Loucy (cell line): ENCODE data around the gene MPIG6B.

Experiments used
- H2AFZ ChIP-seq: fragments of 200-600 bp; sonication (generic); 2 replicates; pipeline ENCODE4 v1.6.0; 2016; ENCODE audit warnings: antibody characterized with exemption, mild to moderate bottlenecking, low read length, moderate library complexity
- H3F3A ChIP-seq: fragments of 200-600 bp; 2 replicates; pipeline ENCODE4 v1.6.0; 2016; ENCODE audit warnings: antibody characterized with exemption, low read depth, mild to moderate bottlenecking
- H3K27me3 ChIP-seq: fragments of 200-600 bp; sonication (generic); 2 replicates; pipeline ENCODE4 v1.6.1; 2014; ENCODE audit warnings: low read length, mild to moderate bottlenecking; ENCODE audit not compliant: insufficient read depth, poor library complexity, severe bottlenecking
- H3K36me3 ChIP-seq: fragments of 200-600 bp; sonication (generic); 2 replicates; pipeline ENCODE4 v1.6.1; 2016; ENCODE audit warnings: low read length; ENCODE audit not compliant: insufficient read depth
- H3K4me1 ChIP-seq: fragments of 200-600 bp; sonication (generic); 2 replicates; pipeline ENCODE4 v1.5.1; 2014; ENCODE audit warnings: low read length, mild to moderate bottlenecking; ENCODE audit not compliant: insufficient read depth, poor library complexity, severe bottlenecking
- H3K4me2 ChIP-seq: fragments of 200-600 bp; sonication (generic); 2 replicates; pipeline ENCODE4 v1.6.0; 2014; ENCODE audit warnings: antibody characterized with exemption, low read length, low read depth, mild to moderate bottlenecking; ENCODE audit not compliant: poor library complexity, severe bottlenecking
- H3K4me3 ChIP-seq: fragments of 200-600 bp; sonication (generic); 2 replicates; pipeline ENCODE4 v1.5.1; 2014; ENCODE audit warnings: low read length, mild to moderate bottlenecking, mixed read lengths; ENCODE audit not compliant: poor library complexity, severe bottlenecking
- H3K79me2 ChIP-seq: fragments of 200-600 bp; sonication (generic); 2 replicates; pipeline ENCODE4 v1.6.1; 2014; ENCODE audit warnings: low read length; ENCODE audit not compliant: insufficient read depth
- H3K9ac ChIP-seq: fragments of 200-600 bp; sonication (generic); 2 replicates; pipeline ENCODE4 v1.6.0; 2014; ENCODE audit warnings: mild to moderate bottlenecking, low read depth, low read length, moderate library complexity; ENCODE audit not compliant: poor library complexity, severe bottlenecking
- H3K9me2 ChIP-seq: fragments of 200-600 bp; sonication (generic); replicated peaks from 2 replicates; pipeline ENCODE4 v1.6.1; 2016; ENCODE audit warnings: low read depth, low read length, mixed read lengths
- H3K9me3 ChIP-seq: fragments of 200-600 bp; sonication (generic); 2 replicates; pipeline ENCODE4 v1.6.1; 2014; ENCODE audit warnings: mild to moderate bottlenecking, antibody characterized with exemption, low read length, low read depth; ENCODE audit not compliant: insufficient read depth
- H4K20me1 ChIP-seq: fragments of 200-600 bp; sonication (generic); 2 replicates; pipeline ENCODE4 v1.6.0; 2014; ENCODE audit warnings: antibody characterized with exemption, low read length, mild to moderate bottlenecking; ENCODE audit not compliant: insufficient read depth, poor library complexity, severe bottlenecking
- EZH2phosphoT487 ChIP-seq: fragments of 200-600 bp; IDR thresholded peaks from 2 replicates; pipeline ENCODE4 v1.6.1; 2018; ENCODE audit warnings: antibody characterized with exemption, mild to moderate bottlenecking, moderate library complexity, borderline replicate concordance
- TF ChIP-seq, protein P1 (sequence below): fragments of 200-600 bp; sonication (generic); conservative IDR thresholded peaks from 2 replicates; pipeline ENCODE4 v1.5.1; 2014; ENCODE audit warnings: mild to moderate bottlenecking, antibody characterized with exemption, low read length

MPIG6B gene

DNA sequence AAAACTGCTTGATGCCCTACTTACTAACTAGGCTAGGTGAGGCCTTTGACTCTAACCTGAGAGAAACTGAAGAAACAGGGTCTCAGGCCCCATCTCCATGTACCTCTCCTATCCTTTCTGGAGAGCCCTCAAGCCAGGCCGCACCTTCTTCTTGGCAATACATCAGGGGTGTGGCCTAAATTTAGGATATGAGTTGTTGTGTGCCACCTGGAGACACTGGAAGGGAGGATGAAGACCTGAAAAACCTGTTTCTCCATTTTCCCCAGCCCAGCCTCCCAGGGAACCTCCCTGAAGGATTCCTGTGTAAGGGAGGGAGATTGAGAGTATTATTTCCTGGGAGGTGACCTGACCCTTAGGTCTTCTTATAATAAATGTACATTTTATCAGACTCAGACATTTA, 4.9 kb upstream of the MPIG6B start:
- H2AFZ ChIP-seq = no peak overlapping the region
- H3K4me3 ChIP-seq = no peak overlapping the region
- no peaks in the 10 kb centered on the region for H3K9me3 ChIP-seq
- no peaks in the 10 kb centered on the region for H3F3A ChIP-seq
- no peaks in the 10 kb centered on the region for H3K79me2 ChIP-seq
- H3K9ac ChIP-seq = no peak overlapping the region
- no peaks in the 10 kb centered on the region for H3K9me2 ChIP-seq
- H3K4me2 ChIP-seq = no peak overlapping the region
- peaks cover 21% of the 10 kb centered on the region for H3K4me1 ChIP-seq
- H4K20me1 ChIP-seq = no peaks in the 10 kb centered on the region
- TF ChIP-seq, protein P1, sequence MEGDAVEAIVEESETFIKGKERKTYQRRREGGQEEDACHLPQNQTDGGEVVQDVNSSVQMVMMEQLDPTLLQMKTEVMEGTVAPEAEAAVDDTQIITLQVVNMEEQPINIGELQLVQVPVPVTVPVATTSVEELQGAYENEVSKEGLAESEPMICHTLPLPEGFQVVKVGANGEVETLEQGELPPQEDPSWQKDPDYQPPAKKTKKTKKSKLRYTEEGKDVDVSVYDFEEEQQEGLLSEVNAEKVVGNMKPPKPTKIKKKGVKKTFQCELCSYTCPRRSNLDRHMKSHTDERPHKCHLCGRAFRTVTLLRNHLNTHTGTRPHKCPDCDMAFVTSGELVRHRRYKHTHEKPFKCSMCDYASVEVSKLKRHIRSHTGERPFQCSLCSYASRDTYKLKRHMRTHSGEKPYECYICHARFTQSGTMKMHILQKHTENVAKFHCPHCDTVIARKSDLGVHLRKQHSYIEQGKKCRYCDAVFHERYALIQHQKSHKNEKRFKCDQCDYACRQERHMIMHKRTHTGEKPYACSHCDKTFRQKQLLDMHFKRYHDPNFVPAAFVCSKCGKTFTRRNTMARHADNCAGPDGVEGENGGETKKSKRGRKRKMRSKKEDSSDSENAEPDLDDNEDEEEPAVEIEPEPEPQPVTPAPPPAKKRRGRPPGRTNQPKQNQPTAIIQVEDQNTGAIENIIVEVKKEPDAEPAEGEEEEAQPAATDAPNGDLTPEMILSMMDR = no peak
- no peak for TF ChIP-seq EZH2phosphoT487
- H3K36me3 ChIP-seq = no peaks in the 10 kb centered on the region
- no peaks in the 10 kb centered on the region for H3K27me3 ChIP-seq

DNA sequence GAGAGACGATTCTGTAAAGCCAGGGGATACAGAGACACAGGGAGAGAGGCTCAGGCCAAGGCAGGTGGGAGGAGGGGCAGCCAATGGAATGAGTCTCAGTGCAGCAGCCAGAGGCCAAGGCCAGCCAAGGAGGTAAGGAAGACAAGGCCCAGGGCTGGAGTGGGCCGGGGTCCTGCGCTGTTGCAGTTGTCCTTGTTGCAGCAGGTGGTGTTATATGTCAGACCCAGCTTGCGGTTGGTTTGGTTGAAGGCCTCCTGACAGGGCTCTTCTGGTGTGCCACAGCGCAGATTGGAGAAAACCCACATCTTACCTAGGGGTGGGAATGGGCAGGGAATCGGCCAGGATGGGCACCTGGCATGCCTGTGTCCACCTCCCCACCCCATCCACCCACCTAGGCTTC, 4.2 kb upstream of the MPIG6B start:
- no peaks in the 10 kb centered on the region for H3F3A ChIP-seq
- H3K4me2 ChIP-seq = no peak overlapping the region
- H3K36me3 ChIP-seq = no peaks in the 10 kb centered on the region
- H3K27me3 ChIP-seq = no peaks in the 10 kb centered on the region
- no peak overlapping the region for H2AFZ ChIP-seq
- H3K9me3 ChIP-seq = no peaks in the 10 kb centered on the region
- no peaks in the 10 kb centered on the region for H3K9me2 ChIP-seq
- H3K79me2 ChIP-seq = no peaks in the 10 kb centered on the region
- no peak overlapping the region for H3K9ac ChIP-seq
- H3K4me3 ChIP-seq = no peak overlapping the region
- no peaks in the 10 kb centered on the region for H4K20me1 ChIP-seq
- H3K4me1 ChIP-seq = peaks cover 15% of the 10 kb centered on the region
- TF ChIP-seq, protein P1 = no peak
- no peak for TF ChIP-seq EZH2phosphoT487

- H3K4me2 ChIP-seq = no peak overlapping the region
- H3K9ac ChIP-seq = no peak overlapping the region
- peaks cover 6% of the 10 kb centered on the region for H3K4me1 ChIP-seq
- H3K4me3 ChIP-seq = no peak overlapping the region
- no peaks in the 10 kb centered on the region for H3K9me2 ChIP-seq
- no peaks in the 10 kb centered on the region for H3K79me2 ChIP-seq
- no peaks in the 10 kb centered on the region for H4K20me1 ChIP-seq
- no peaks in the 10 kb centered on the region for H3K9me3 ChIP-seq
- no peaks in the 10 kb centered on the region for H3K36me3 ChIP-seq
- H2AFZ ChIP-seq = no peak overlapping the region
- no peaks in the 10 kb centered on the region for H3F3A ChIP-seq
- H3K27me3 ChIP-seq = no peaks in the 10 kb centered on the region
- no peak for TF ChIP-seq EZH2phosphoT487
- TF ChIP-seq, protein P1 = no peak
Measured at GRCh38 chr6:31720196-31720770, 2.9 kb upstream of the MPIG6B start.
